Measurements from ENCODE around the gene CCNY. TPM values are rescaled to one million over a fixed set of nuclear protein-coding genes. Genes with fewer than 3 reads are reported as not detected.

The CCNY gene
- total and polyA plus RNA-seq, 2 of the 4 experiments (the other 2 are of a cell fraction) = 38.0 to 131 TPM

- Histone ChIP-seq H2AK9ac (replicated peaks; ENCODE audit: low read depth, low read length, poor library complexity) (no peak overlapping the region), H2AK5ac (ENCODE audit: low read depth, low read length) (no peak overlapping the region), H4K8ac (ENCODE audit: low read depth in 2 of 2, low read length in 2 of 2) (no peak overlapping the region), H2BK15ac (ENCODE audit: low read depth, low read length) (no peak overlapping the region), H3K27ac (ENCODE audit: insufficient read depth, low read length) (no peak overlapping the region), H3K27me3 (ENCODE audit: control insufficient read depth, insufficient read depth, low read length) (no peaks in the 10 kb centered on the region), H3K14ac (replicated peaks; ENCODE audit: low read depth, low read length) (no peak overlapping the region), H3K56ac (ENCODE audit: extremely low read depth, insufficient read depth, low read length) (no peak overlapping the region), H4K20me1 (ENCODE audit: insufficient read depth, low read length) (peaks cover 37% of the 10 kb centered on the region), H3K18ac (ENCODE audit: low read depth, low read length) (no peak overlapping the region), H3K9ac (ENCODE audit: low read depth, low read length) (no peak overlapping the region), H4K5ac (ENCODE audit: low read depth, low read length) (no peak overlapping the region), H3K36me3 (ENCODE audit: control insufficient read depth, insufficient read depth, low read length) (no peaks in the 10 kb centered on the region), H4K91ac (ENCODE audit: insufficient read depth, low read depth, low read length) (no peak overlapping the region), H3K9me1 (ENCODE audit: insufficient read depth, low read length) (peaks cover 14% of the 10 kb centered on the region), H3K23ac (ENCODE audit: low read depth, low read length) (no peak overlapping the region), H3K4me2 (ENCODE audit: low read depth, low read length) (no peak overlapping the region), H2AFZ (replicated peaks; ENCODE audit: low read length, poor library complexity) (no peak overlapping the region), H3K4ac (ENCODE audit: low read depth, low read length) (no peak overlapping the region), H3K79me1 (ENCODE audit: low read depth in 1 of 2, low read length in 2 of 2) (peaks cover 56 to 75% of the 10 kb centered on the region in 2 experiments), H2BK5ac (ENCODE audit: low read depth, low read length, poor library complexity, severe bottlenecking) (no peak overlapping the region), H3K9me3 (ENCODE audit: control insufficient read depth, insufficient read depth, low read length) (peaks cover 16% of the 10 kb centered on the region), H3K4me3 (ENCODE audit: insufficient read depth, low read depth, low read length) (no peak overlapping the region), H2BK20ac (ENCODE audit: low read depth, low read length) (no peak overlapping the region), H3K4me1 (ENCODE audit: control insufficient read depth, insufficient read depth, low read length) (peaks cover 12% of the 10 kb centered on the region), H2BK120ac (ENCODE audit: low read depth, low read length) (no peak overlapping the region)
- intact Hi-C loops (cut with micrococcal nuclease) = no loop called here
- ATAC-seq (ENCODE audit: low read depth) (no peak), DNase-seq (no peak)
- TF ChIP-seq MAZ (IDR thresholded peaks at IDR 0.05; ENCODE audit: borderline replicate concordance, low read depth, low read length) (no peak), MAFK (IDR thresholded peaks at IDR 0.05; ENCODE audit: low read depth, low read length) (no peak), BHLHE40 (IDR thresholded peaks at IDR 0.05; ENCODE audit: low read depth, low read length) (no peak), POLR2A (IDR thresholded peaks at IDR 0.05; ENCODE audit: low read depth, low read length) (no peak), MXI1 (IDR thresholded peaks at IDR 0.05; ENCODE audit: borderline replicate concordance, low read depth, low read length) (no peak)
- TF ChIP-seq, protein P1, sequence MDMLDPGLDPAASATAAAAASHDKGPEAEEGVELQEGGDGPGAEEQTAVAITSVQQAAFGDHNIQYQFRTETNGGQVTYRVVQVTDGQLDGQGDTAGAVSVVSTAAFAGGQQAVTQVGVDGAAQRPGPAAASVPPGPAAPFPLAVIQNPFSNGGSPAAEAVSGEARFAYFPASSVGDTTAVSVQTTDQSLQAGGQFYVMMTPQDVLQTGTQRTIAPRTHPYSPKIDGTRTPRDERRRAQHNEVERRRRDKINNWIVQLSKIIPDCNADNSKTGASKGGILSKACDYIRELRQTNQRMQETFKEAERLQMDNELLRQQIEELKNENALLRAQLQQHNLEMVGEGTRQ (IDR thresholded peaks at IDR 0.05; ENCODE audit: low read depth, low read length) = no peak
- dilution Hi-C loops (cut with HindIII; ENCODE audit: low sequenced_read_pairs, unreplicated experiment) = no loop called here
- CTCF ChIA-PET = no interaction called here
- no CpG with 5 or more reads among the region's 3 CpGs for WGBS, 2 experiments (ENCODE audit: extremely low coverage in 2 of 2, insufficient read length in 1 of 2)
- BruUV-seq (replicated peaks) = no TSS peak
- in situ Hi-C loops (cut with MboI; ENCODE audit: low sequenced_read_pairs) = no loop called here
- POLR2A ChIA-PET (ENCODE audit: unreplicated experiment) = no interaction called here
These were observed 107.5 kb downstream of the CCNY start for GRCh38 chr10:35443858-35444257.
